ENCODE data around the gene FES. TPM values are rescaled to one million over a fixed set of nuclear protein-coding genes. Genes with fewer than 3 reads are reported as not detected.

The FES gene
- total RNA-seq = 1.9 and 2.1 TPM in 2 replicates

GRCh38 chr15:90883976-90884718 is at the start of gene FES:
TSS of gene FES (plus strand) at chr15:90884504. CDS start at chr15:90885046, 542 bp downstream.

GRCh38 chr15:90868261-90868689 is 16.0 kb upstream of the FES start, which contains the start of gene FURIN:
TSS of gene FURIN (plus strand) at chr15:90868588. CDS start at chr15:90875741, 7,153 bp downstream.

GRCh38 chr15:90902840-90903732 is 18.8 kb downstream of the FES start, which contains the start of gene MAN2A2:
TSS of gene MAN2A2 (plus strand) at chr15:90903302. CDS start at chr15:90904208, 906 bp downstream.

DNA sequence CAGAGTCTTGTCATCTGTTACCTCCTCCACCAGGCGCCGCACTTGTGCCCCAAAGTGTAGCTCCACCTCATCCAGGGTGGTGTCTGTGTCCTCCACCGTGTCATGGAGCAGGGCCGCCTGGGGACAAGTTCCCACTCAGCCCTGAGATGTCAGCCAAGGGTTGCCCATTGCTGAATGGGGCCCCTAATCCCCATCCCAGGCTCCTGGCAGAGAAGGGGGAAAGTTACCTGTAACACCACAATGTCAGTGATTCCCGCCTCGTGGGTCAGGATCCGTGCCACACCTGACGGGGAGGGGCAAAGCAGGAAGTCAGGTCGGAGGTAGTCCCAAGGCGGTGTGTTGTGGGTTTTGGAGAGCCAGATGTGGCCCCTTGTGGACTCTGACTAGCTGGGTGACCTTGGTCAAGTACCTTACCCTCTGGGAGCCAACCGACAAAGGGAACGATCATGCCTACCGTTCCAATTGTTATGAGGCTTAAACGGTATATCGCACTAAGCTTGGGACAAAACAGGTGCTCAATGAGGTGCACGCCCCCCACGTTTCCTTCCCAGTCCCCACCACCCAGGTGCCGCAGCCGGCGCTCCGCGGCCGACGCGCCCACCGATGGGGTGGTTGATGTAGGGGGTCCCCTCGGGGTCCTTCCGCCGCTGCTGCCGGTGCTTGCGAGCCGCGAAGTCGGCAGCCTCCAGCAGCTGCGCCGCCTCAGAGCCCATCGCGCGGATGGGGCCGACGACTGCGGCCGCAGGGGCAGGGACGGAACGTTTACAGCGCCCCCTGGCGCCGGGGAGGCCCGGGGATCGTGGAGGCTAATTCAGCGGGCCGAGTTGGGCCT is 47.7 kb downstream of the FES start, which contains the start of gene HDDC3:
Gene HDDC3, minus strand, starts transcription at position 722 of the 832 bp plus-strand sequence. Its CDS starts 9 bp downstream, at position 713.

DNA sequence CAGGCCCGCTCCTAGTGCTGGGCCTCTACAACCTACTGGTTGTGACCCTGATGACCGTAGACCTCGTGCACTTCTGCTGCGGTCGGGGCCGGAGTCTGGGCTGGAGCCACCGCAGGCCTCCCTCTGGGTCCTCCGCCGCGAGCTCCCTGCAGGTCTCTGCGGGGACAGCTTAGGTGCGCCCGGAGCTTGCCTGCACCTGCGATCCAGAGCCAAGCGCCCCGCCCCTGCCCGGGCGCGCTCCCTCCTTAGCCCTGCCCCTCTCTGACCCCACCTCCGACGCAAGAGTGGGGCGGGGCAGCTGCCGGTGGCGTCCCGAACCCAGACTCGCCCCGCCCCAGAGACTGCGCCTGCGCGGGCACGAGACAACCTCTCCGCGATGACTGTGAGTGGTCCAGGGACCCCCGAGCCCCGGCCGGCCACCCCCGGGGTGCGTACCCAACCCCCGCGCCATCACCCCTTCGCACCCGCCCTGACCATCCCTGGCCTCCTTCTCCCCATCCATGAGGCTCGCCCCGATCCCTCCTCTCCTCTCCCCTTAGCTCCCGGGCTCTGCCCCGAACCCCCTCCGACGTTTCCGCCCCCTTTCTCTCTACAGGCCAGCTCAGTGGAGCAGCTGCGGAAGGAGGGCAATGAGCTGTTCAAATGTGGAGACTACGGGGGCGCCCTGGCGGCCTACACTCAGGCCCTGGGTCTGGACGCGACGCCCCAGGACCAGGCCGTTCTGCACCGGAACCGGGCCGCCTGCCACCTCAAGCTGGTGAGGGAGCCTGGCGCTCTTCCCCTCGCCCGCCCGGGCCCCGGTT is 50.8 kb downstream of the FES start, which contains the start of gene UNC45A:
Gene UNC45A, plus strand, starts transcription at position 337 of the 803 bp plus-strand sequence. Its CDS starts 40 bp downstream, at position 377.

Other genes starting within 250 kb of the FES start
- 3.0 and 9.9 TPM in 2 replicates for gene BLM, start 167.2 kb upstream of the FES start, total RNA-seq
- gene FURIN, start 15.9 kb upstream of the FES start, total RNA-seq = 56.6 and 87.8 TPM in 2 replicates
- 3.9 and 6.6 TPM in 2 replicates for gene MAN2A2, start 18.8 kb downstream of the FES start, total RNA-seq
- 18.7 and 18.8 TPM in 2 replicates for gene HDDC3, start 48.0 kb downstream of the FES start, total RNA-seq
- 50.8 and 57.8 TPM in 2 replicates for gene UNC45A, start 50.8 kb downstream of the FES start, total RNA-seq
- gene RCCD1, start 70.4 kb downstream of the FES start, total RNA-seq = 16.7 and 24.1 TPM in 2 replicates
- 38.0 and 169 TPM in 2 replicates for gene PRC1, start 110.0 kb downstream of the FES start, total RNA-seq
- 14.8 and 22.0 TPM in 2 replicates for gene VPS33B, start 138.1 kb downstream of the FES start, total RNA-seq
- gene SV2B, start 215.8 kb downstream of the FES start, total RNA-seq = under 0.01 and 0.08 TPM in 2 replicates